ENCODE results near the gene PAPOLG. TPM values are rescaled to one million over a fixed set of nuclear protein-coding genes. Genes with fewer than 3 reads are reported as not detected.

The PAPOLG gene
- 50.3 TPM for total RNA-seq

DNA sequence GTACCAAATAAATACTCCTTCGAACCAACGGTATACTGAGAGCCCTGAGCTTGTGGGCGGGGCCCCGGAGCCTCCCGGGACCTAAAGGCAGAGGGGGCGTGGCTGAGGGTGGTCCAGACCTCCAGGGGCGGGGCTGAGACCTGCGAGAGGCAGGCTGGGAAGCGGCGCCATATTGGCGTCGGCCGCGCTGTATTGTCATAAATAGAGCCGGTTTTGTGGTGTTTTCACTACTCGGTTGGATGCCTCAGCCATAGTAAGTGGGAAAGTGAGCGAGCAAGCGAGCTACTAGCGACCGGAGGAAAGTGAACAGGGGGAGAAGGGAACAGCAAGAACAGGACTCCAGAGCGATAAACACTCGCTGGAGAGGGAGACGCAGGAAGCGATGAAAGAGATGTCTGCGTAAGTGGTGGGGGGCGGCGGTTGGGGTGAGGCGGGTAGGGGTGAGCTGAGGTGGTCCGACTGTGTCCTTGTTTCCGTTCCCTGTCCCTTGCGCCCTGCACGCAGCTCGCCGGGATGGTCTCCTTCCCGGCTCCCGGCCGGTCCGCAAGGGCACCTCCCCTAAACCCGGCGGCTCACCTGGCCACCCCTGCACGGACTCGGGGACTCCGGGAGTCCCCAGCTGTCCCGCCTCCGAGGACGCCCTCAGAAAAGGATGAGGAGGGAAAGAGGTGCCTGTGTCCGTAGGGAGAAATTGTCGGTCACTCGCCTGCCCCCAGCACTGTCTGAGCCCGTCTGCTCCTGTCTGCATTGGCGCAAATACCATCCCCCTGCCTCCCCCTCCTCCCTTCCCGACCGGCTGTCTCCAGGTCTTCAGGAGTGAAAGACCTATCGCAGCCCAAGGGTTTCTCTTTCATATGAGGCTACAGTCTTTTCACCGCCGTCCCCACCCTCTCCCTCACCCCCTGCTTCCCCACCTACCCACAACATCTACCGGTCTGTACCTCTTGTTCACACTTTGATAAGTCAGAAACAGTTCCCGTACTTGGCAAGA, at the start of gene PAPOLG:
Gene PAPOLG (plus strand): TSS at position 172 of the 991 bp plus-strand sequence. CDS start 211 bp downstream, at position 383.

Small RNA genes within 50 kb of the gene (small RNA-seq; reads per million reads assigned to genes)
- not detected for gene RN7SL632P
- gene RNU6-612P = not detected

Other genes starting within 250 kb of the PAPOLG start
- gene BCL11A, start 202.6 kb upstream of the PAPOLG start, total RNA-seq = 71.5 TPM
- 7.4 TPM for gene REL, start 125.3 kb downstream of the PAPOLG start, total RNA-seq